ENCODE results near the gene TEKT1.

Gene TEKT1

DNA sequence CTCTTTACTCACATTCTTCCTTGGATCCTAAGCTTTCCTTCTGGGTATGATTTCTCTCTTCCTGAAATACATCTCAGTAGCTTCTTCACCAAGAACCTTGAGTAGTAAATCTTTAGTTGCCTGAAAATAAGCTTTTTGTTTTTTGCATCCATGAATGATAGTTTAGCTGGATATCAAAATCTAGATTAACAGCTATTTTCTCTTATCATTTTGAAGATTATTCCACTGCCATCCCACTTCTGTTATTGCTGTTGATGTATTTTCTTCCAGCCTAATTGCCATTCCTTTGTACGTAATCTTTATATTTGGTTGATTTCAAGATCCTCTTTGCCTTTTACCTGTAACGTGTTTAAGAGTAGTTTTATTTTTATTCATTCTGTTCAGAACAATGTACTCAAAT lies 63.1 kb downstream of the TEKT1 start:
- DNase-seq (ENCODE audit: low read depth in 1 of 2, low spot score in 1 of 2) = no peak

GRCh38 chr17:6761779-6762178 lies 69.8 kb downstream of the TEKT1 start:
- no peak for DNase-seq (ENCODE audit: low read depth in 1 of 2, low spot score in 1 of 2)

GRCh38 chr17:6757747-6758146 lies 73.8 kb downstream of the TEKT1 start:
- DNase-seq (ENCODE audit: low read depth in 1 of 2, low spot score in 1 of 2) = no peak

DNA sequence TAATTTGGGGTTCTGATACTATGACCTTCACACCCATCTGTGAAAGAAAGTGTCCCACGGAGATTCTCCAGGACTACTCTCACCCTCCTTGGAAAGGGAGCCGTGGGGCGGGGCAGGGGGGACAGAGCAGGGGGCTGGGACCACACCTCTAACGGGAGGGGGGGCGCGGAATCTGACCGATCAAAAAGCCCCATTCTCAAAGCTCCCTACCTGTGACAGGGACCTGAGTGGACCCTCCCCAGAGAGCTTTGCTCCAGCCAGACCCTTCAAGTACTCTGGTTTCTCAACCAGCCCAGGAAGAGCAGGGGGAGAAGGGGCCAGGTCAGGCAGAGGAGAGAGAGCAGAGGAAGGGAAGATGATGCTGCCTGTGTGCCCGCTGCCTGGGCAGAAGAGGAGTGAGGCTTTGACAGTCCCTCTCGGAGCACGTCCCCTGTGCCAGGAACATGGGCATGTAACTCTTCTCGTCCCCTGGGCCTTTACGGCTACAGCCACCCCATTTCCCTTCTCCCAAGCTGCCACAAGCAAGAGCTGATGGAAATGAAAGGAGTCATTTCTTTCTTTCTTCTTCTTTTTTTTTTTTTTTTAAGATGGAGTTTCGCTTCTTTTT lies 75.0 kb downstream of the TEKT1 start:
- DNase-seq (ENCODE audit: low read depth in 1 of 2, low spot score in 1 of 2) = no peak

GRCh38 chr17:6755731-6756184 lies 75.8 kb downstream of the TEKT1 start, which contains the start of gene XAF1:
Gene XAF1 (plus strand): TSS chr17:6756046. CDS start chr17:6756079, 33 bp downstream.
- peak in 1 of 2 donors; percentile 25 for DNase-seq (ENCODE audit: low read depth in 1 of 2, low spot score in 1 of 2)

GRCh38 chr17:6755281-6755680 lies 76.2 kb downstream of the TEKT1 start:
- DNase-seq (ENCODE audit: low read depth in 1 of 2, low spot score in 1 of 2) = no peak

- DNase-seq (ENCODE audit: low read depth in 1 of 2, low spot score in 1 of 2) = no peak
These were observed 78.0 kb downstream of the TEKT1 start for GRCh38 chr17:6753546-6753945.

DNA sequence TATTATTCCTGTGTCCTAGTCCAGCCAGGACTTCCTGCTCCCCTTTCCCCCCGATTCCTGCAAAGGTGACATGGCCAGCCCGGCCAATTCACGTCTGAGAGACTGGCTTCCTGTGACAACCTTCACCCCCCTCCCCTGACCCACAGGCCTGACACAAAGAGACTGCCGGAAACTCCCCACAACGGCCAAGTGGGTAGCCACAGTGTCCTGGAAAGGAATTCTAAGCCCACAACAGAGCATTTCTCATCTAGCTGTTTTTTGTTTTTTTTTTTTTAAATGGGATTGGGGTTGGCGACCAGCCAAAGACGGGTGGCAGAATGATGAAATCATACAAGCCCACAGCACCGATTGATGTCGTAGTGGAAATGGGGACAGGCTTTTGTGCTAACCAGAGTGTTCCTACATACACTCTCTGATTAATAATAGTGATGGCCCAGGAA lies 78.5 kb downstream of the TEKT1 start:
- DNase-seq (ENCODE audit: low read depth in 1 of 2, low spot score in 1 of 2) = no peak

DNA sequence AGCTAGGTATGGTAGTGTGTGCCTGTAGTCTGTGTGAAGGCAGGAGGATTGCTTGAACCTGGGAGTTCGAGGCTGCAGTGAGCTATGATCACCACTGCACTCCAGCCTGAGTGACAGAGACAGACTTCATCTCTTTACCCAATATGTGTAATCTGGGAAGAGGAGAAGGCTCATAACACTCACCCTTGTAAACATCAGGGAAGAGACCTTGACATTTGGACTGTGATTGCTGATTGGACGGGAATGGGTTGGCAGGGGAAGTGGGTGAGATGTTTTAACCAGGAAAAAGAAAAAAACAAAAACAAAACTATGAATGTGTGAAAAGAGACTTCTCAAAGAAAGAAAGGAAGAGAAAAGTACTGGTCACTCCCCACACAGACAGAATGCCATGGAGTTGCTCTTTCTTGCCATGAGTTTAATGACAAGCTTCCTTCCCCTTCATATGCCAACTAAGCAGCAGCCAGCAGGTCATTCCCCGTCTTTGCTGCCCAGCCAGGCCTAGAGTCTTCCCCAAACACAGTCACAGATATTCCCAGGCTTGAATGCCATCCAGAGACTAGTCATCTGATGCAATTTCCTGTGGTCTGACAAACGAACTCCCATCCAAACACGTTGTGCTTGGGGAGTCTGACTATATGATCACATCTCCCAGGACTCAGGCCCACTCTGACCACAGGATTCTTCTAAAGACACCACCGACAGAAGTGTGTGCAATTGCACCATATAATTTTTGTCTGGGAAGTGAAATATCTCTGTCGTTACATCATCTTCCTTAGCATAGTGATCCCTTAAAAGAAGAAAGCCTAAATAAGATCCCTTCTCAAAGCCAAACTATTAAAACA lies 79.2 kb downstream of the TEKT1 start:
- DNase-seq (ENCODE audit: low read depth in 1 of 2, low spot score in 1 of 2) = no peak

- no peak for DNase-seq (ENCODE audit: low read depth in 1 of 2, low spot score in 1 of 2)
These were observed 82.0 kb downstream of the TEKT1 start for GRCh38 chr17:6749519-6749918.

- no peak for DNase-seq (ENCODE audit: low read depth in 1 of 2, low spot score in 1 of 2)
These were observed 82.9 kb downstream of the TEKT1 start for GRCh38 chr17:6748617-6749016.

All from stimulated activated CD4-positive, alpha-beta T cell treated with anti-CD3 and anti-CD28 coated beads, Interleukin-15, amount 100 ng/mL, for 1 hour (primary cell).